Measurements from ENCODE around the gene PPIB. TPM values are rescaled to one million over a fixed set of nuclear protein-coding genes. Genes with fewer than 3 reads are reported as not detected.

Gene PPIB
- total and polyA plus RNA-seq, 2 experiments from 2014 or later, result 398 to 870 TPM

GRCh38 chr15:64158363-64159134 lies 4.3 kb downstream of the PPIB start (continued):
- TF ChIP-seq ZNF462 (CRISPR knock-in tag; IDR thresholded peaks at IDR 0.05), result no peak
- TF ChIP-seq EZH2phosphoT487 (IDR thresholded peaks at IDR 0.05; ENCODE audit: unreplicated experiment), result no peak

GRCh38 chr15:64157599-64158125 lies 5.2 kb downstream of the PPIB start:
- DNase-seq (ENCODE audit: low spot score) (no peak), ATAC-seq (no peak)
- peaks cover 15% of the 10 kb centered on the region for H3K4me1 Mint-ChIP-seq
- no peak overlapping the region; the same call in 2 of the 3 replicates for H3K4me3 Mint-ChIP-seq
- no peak overlapping the region for H3K27ac ChIP-seq (ENCODE audit: low read depth)
- H3K36me3 ChIP-seq (ENCODE audit: insufficient read depth), result peaks cover 53% of the 10 kb centered on the region
- H4K20me1 ChIP-seq (replicated peaks; ENCODE audit: insufficient read depth), result peaks cover 21% of the 10 kb centered on the region
- H3K79me2 ChIP-seq (replicated peaks; ENCODE audit: insufficient read depth), result peaks cover 21% of the 10 kb centered on the region
- H3K36me3 Mint-ChIP-seq (ENCODE audit: low read depth), result peaks cover 67% of the 10 kb centered on the region
- H3K27me3 Mint-ChIP-seq (ENCODE audit: insufficient read depth, low read depth, poor library complexity), result peaks cover 17% of the 10 kb centered on the region
- no peaks in the 10 kb centered on the region; the same call in 2 of the 3 replicates for H3K9me3 Mint-ChIP-seq
- peak overlapping the region; percentile 36; the same call in 1 of the 2 replicates for H3K27ac Mint-ChIP-seq
- H3K27me3 ChIP-seq (ENCODE audit: insufficient read depth), result peaks cover 8% of the 10 kb centered on the region
- no peak overlapping the region for H2AFZ ChIP-seq
- H3K4me2 ChIP-seq, result no peak overlapping the region
- H3K4me3 ChIP-seq, result no peak overlapping the region
- H3K9me2 ChIP-seq (ENCODE audit: insufficient read depth), result no peaks in the 10 kb centered on the region
- peaks cover 14% of the 10 kb centered on the region for H3K4me1 ChIP-seq (ENCODE audit: insufficient read depth)
- H3F3A ChIP-seq (replicated peaks; ENCODE audit: low read depth), result peaks cover 35% of the 10 kb centered on the region
- TF ChIP-seq CTCF (conservative IDR thresholded peaks at IDR 0.05; ENCODE audit: low read depth in 2 of 2) (no peak), CREB1 (CRISPR knock-in tag; IDR thresholded peaks at IDR 0.05; ENCODE audit: low read depth) (no peak), ZNF462 (CRISPR knock-in tag; IDR thresholded peaks at IDR 0.05) (no peak), STAT1 (IDR thresholded peaks at IDR 0.05; ENCODE audit: unreplicated experiment) (no peak)
